Activated T-cell treated with anti-CD3 and anti-CD28 coated beads, Interleukin-2, amount 50 U/mL, for 4 hours (primary cell): ENCODE data around the gene QSOX2. TPM values are rescaled to one million over a fixed set of nuclear protein-coding genes. Genes with fewer than 3 reads are reported as not detected.

Source experiments
- ATAC-seq, 2 donors: fragments of 200-7000 bp; cut with Tn5 transposase; one replicate each; pipeline ENCODE4 v1.10.0; 2021
- DNase-seq: peaks from one replicate; pipeline ENCODE4 v3.0.0-alpha.2; 2020
- H3K27me3 Mint-ChIP-seq: one replicate; pipeline ENCODE4 v1.8.0; 2021; ENCODE audit warnings: low read depth, mixed read lengths
- H3K36me3 Mint-ChIP-seq: one replicate; pipeline ENCODE4 v1.8.0; 2022; ENCODE audit warnings: mixed read lengths; ENCODE audit not compliant: insufficient read depth
- H3K4me1 Mint-ChIP-seq: one replicate; pipeline ENCODE4 v1.8.0; 2021; ENCODE audit warnings: low read depth, mixed read lengths
- H3K4me3 Mint-ChIP-seq: one replicate; pipeline ENCODE4 v1.8.0; 2021; ENCODE audit warnings: mild to moderate bottlenecking, moderate library complexity, mixed read lengths
- H3K9me3 Mint-ChIP-seq: one replicate; pipeline ENCODE4 v1.8.0; 2021; ENCODE audit warnings: mixed read lengths
- total RNA-seq, 3 donors: library from RNA; stranded (reverse); gene quantifications; one replicate each; pipeline ENCODE4 v1.2.1, GENCODE V29; 2021

QSOX2 gene
- total RNA-seq, 3 donors from 2014 or later = 26.9 to 30.3 (median 27.5) TPM

GRCh38 chr9:136286359-136286986 is 40.9 kb upstream of the QSOX2 start:
- H3K9me3 Mint-ChIP-seq = no peaks in the 10 kb centered on the region
- ATAC-seq = no peak
- H3K4me1 Mint-ChIP-seq = peaks cover 4% of the 10 kb centered on the region
- DNase-seq = no peak
- H3K27me3 Mint-ChIP-seq = peaks cover 5% of the 10 kb centered on the region
- H3K36me3 Mint-ChIP-seq = no peaks in the 10 kb centered on the region
- no peak overlapping the region for H3K4me3 Mint-ChIP-seq

- no peak for ATAC-seq
- Mint-ChIP-seq H3K36me3 (no peaks in the 10 kb centered on the region), H3K27me3 (peaks cover 5% of the 10 kb centered on the region), H3K4me3 (no peak overlapping the region), H3K4me1 (peaks cover 4% of the 10 kb centered on the region), H3K9me3 (no peaks in the 10 kb centered on the region)
- no peak for DNase-seq
Measured at GRCh38 chr9:136285501-136286358, 40.1 kb upstream of the QSOX2 start.

GRCh38 chr9:136284951-136285350 is 39.3 kb upstream of the QSOX2 start:
- H3K9me3 Mint-ChIP-seq = no peaks in the 10 kb centered on the region
- H3K36me3 Mint-ChIP-seq = no peaks in the 10 kb centered on the region
- H3K4me1 Mint-ChIP-seq = peaks cover 4% of the 10 kb centered on the region
- ATAC-seq (no peak), DNase-seq (no peak)
- H3K27me3 Mint-ChIP-seq = peaks cover 5% of the 10 kb centered on the region
- no peak overlapping the region for H3K4me3 Mint-ChIP-seq

- no peaks in the 10 kb centered on the region for H3K36me3 Mint-ChIP-seq
- no peak overlapping the region for H3K4me3 Mint-ChIP-seq
- H3K9me3 Mint-ChIP-seq = no peaks in the 10 kb centered on the region
- H3K4me1 Mint-ChIP-seq = peaks cover 4% of the 10 kb centered on the region
- ATAC-seq = no peak
- peaks cover 5% of the 10 kb centered on the region for H3K27me3 Mint-ChIP-seq
- DNase-seq = no peak
Measured at GRCh38 chr9:136284311-136284710, 38.7 kb upstream of the QSOX2 start.

GRCh38 chr9:136283291-136284235 is 38.0 kb upstream of the QSOX2 start:
- peaks cover 5% of the 10 kb centered on the region for H3K27me3 Mint-ChIP-seq
- DNase-seq (peak; percentile 68), ATAC-seq (peak; percentile 93 to 94)
- no peaks in the 10 kb centered on the region for H3K9me3 Mint-ChIP-seq
- no peak overlapping the region for H3K4me3 Mint-ChIP-seq
- peaks cover 4% of the 10 kb centered on the region for H3K4me1 Mint-ChIP-seq
- no peaks in the 10 kb centered on the region for H3K36me3 Mint-ChIP-seq

GRCh38 chr9:136282272-136282861 is 36.8 kb upstream of the QSOX2 start:
- Mint-ChIP-seq H3K4me3 (no peak overlapping the region), H3K36me3 (no peaks in the 10 kb centered on the region), H3K9me3 (no peaks in the 10 kb centered on the region), H3K4me1 (peaks cover 4% of the 10 kb centered on the region), H3K27me3 (peaks cover 5% of the 10 kb centered on the region)
- ATAC-seq = no peak
- DNase-seq = no peak

- Mint-ChIP-seq H3K4me1 (peaks cover 4% of the 10 kb centered on the region), H3K36me3 (no peaks in the 10 kb centered on the region), H3K27me3 (peaks cover 5% of the 10 kb centered on the region), H3K9me3 (no peaks in the 10 kb centered on the region), H3K4me3 (no peak overlapping the region)
- no peak for ATAC-seq
- no peak for DNase-seq
Measured at GRCh38 chr9:136281421-136282271, 36.0 kb upstream of the QSOX2 start.

- Mint-ChIP-seq H3K4me3 (no peak overlapping the region), H3K27me3 (peaks cover 9% of the 10 kb centered on the region), H3K36me3 (no peaks in the 10 kb centered on the region), H3K4me1 (peaks cover 4% of the 10 kb centered on the region), H3K9me3 (no peaks in the 10 kb centered on the region)
- ATAC-seq (no peak), DNase-seq (no peak)
Measured at GRCh38 chr9:136280535-136281315, 35.1 kb upstream of the QSOX2 start.

GRCh38 chr9:136279471-136279870 is 33.9 kb upstream of the QSOX2 start:
- H3K36me3 Mint-ChIP-seq = no peaks in the 10 kb centered on the region

GRCh38 chr9:136278894-136279293 is 33.3 kb upstream of the QSOX2 start:
- no peak for DNase-seq
- Mint-ChIP-seq H3K4me1 (peaks cover 4% of the 10 kb centered on the region), H3K36me3 (no peaks in the 10 kb centered on the region), H3K27me3 (peaks cover 12% of the 10 kb centered on the region), H3K4me3 (no peak overlapping the region), H3K9me3 (no peaks in the 10 kb centered on the region)
- ATAC-seq = no peak

More at GRCh38 chr9:136279471-136279870, 33.9 kb upstream of the QSOX2 start:
- Mint-ChIP-seq H3K9me3 (no peaks in the 10 kb centered on the region), H3K27me3 (peaks cover 12% of the 10 kb centered on the region), H3K4me1 (peaks cover 4% of the 10 kb centered on the region), H3K4me3 (no peak overlapping the region)
- DNase-seq (no peak), ATAC-seq (no peak)

- ATAC-seq (no peak), DNase-seq (no peak)
- Mint-ChIP-seq H3K4me3 (no peak overlapping the region), H3K9me3 (no peaks in the 10 kb centered on the region), H3K4me1 (no peaks in the 10 kb centered on the region), H3K36me3 (no peaks in the 10 kb centered on the region), H3K27me3 (peaks cover 7% of the 10 kb centered on the region)
Measured at GRCh38 chr9:136278221-136278620, 32.6 kb upstream of the QSOX2 start.

- no peaks in the 10 kb centered on the region for H3K4me1 Mint-ChIP-seq
- no peak for DNase-seq
- H3K27me3 Mint-ChIP-seq = peaks cover 7% of the 10 kb centered on the region
- H3K36me3 Mint-ChIP-seq = no peaks in the 10 kb centered on the region
- H3K9me3 Mint-ChIP-seq = no peaks in the 10 kb centered on the region
- no peak for ATAC-seq
- H3K4me3 Mint-ChIP-seq = no peak overlapping the region
Measured at GRCh38 chr9:136277746-136278145, 32.1 kb upstream of the QSOX2 start.

GRCh38 chr9:136276716-136277115 is 31.1 kb upstream of the QSOX2 start:
- no peaks in the 10 kb centered on the region for H3K9me3 Mint-ChIP-seq
- ATAC-seq (no peak), DNase-seq (no peak)
- no peaks in the 10 kb centered on the region for H3K36me3 Mint-ChIP-seq
- no peak overlapping the region for H3K4me3 Mint-ChIP-seq
- no peaks in the 10 kb centered on the region for H3K4me1 Mint-ChIP-seq
- H3K27me3 Mint-ChIP-seq = peaks cover 7% of the 10 kb centered on the region
